Astrocyte (in vitro differentiated cells and primary cell): ENCODE measurements around the gene APBB1IP. TPM values are rescaled to one million over a fixed set of nuclear protein-coding genes. Genes with fewer than 3 reads are reported as not detected.
"Not testable (repeated sequence)": the region's sequence is repeated elsewhere in the genome, so short reads cannot be mapped to it uniquely, and the experiment has no call there.

Experiments
- DNase-seq: peaks from one replicate; pipeline ENCODE4 v3.0.0-alpha.2; 2010; ENCODE audit warnings: low read depth
- FAIRE-seq: peaks from 2 replicates; lab custom pipeline; 2011; peaks lifted over from hg19 to GRCh38; lab: Jason Lieb, UNC
- H2AFZ ChIP-seq: 2 replicates; pipeline ENCODE4 v1.6.0; 2012; ENCODE audit warnings: low read depth, low read length, inconsistent platforms
- H3K27ac ChIP-seq: 2 replicates; pipeline ENCODE4 v1.5.1; 2011; ENCODE audit warnings: low read depth, low read length, inconsistent platforms
- H3K27me3 ChIP-seq: 2 replicates; pipeline ENCODE4 v1.6.0; 2011; ENCODE audit warnings: low read length, inconsistent platforms; ENCODE audit not compliant: insufficient read depth
- H3K36me3 ChIP-seq: 2 replicates; pipeline ENCODE4 v1.5.1; 2011; ENCODE audit warnings: low read length, inconsistent platforms; ENCODE audit not compliant: insufficient read depth
- H3K4me1 ChIP-seq: 2 replicates; pipeline ENCODE4 v1.5.1; 2011; ENCODE audit warnings: low read length, inconsistent platforms; ENCODE audit not compliant: insufficient read depth
- H3K4me2 ChIP-seq: 2 replicates; pipeline ENCODE4 v1.6.0; 2012; ENCODE audit warnings: low read length, inconsistent platforms
- H3K4me3 ChIP-seq: 2 replicates; pipeline ENCODE4 v1.5.1; 2011; ENCODE audit warnings: low read depth, mild to moderate bottlenecking, low read length, inconsistent platforms; ENCODE audit not compliant: insufficient read depth
- H3K79me2 ChIP-seq: 2 replicates; pipeline ENCODE4 v1.6.0; 2012; ENCODE audit warnings: mild to moderate bottlenecking, low read length, inconsistent platforms; ENCODE audit not compliant: insufficient read depth
- H3K9ac ChIP-seq: 2 replicates; pipeline ENCODE4 v1.6.0; 2012; ENCODE audit warnings: mild to moderate bottlenecking, low read length, inconsistent platforms
- H3K9me3 ChIP-seq: 2 replicates; pipeline ENCODE4 v1.5.1; 2012; ENCODE audit warnings: low read depth, mild to moderate bottlenecking, low read length, inconsistent platforms; ENCODE audit not compliant: insufficient read depth
- H4K20me1 ChIP-seq: 2 replicates; pipeline ENCODE4 v1.6.0; 2012; ENCODE audit warnings: low read length, inconsistent platforms; ENCODE audit not compliant: insufficient read depth
- H3K27ac Mint-ChIP-seq: one replicate; pipeline ENCODE4 v1.8.0; 2021; ENCODE audit warnings: mild to moderate bottlenecking, mixed read lengths; ENCODE audit not compliant: unreplicated experiment
- H3K27me3 Mint-ChIP-seq: one replicate; pipeline ENCODE4 v1.8.0; 2021; ENCODE audit warnings: low read depth, mixed read lengths; ENCODE audit not compliant: unreplicated experiment
- H3K36me3 Mint-ChIP-seq: one replicate; pipeline ENCODE4 v1.8.0; 2021; ENCODE audit warnings: low read depth, mixed read lengths; ENCODE audit not compliant: unreplicated experiment
- H3K4me1 Mint-ChIP-seq: one replicate; pipeline ENCODE4 v1.8.0; 2021; ENCODE audit warnings: low read depth, mixed read lengths; ENCODE audit not compliant: unreplicated experiment
- H3K4me3 Mint-ChIP-seq: one replicate; pipeline ENCODE4 v1.8.0; 2021; ENCODE audit warnings: mild to moderate bottlenecking, moderate library complexity, mixed read lengths; ENCODE audit not compliant: unreplicated experiment
- H3K9me3 Mint-ChIP-seq: one replicate; pipeline ENCODE4 v1.8.0; 2021; ENCODE audit warnings: mild to moderate bottlenecking, mixed read lengths; ENCODE audit not compliant: unreplicated experiment
- EZH2 ChIP-seq: IDR thresholded peaks from 2 replicates; pipeline ENCODE4 v1.6.1; 2012; ENCODE audit warnings: mild to moderate bottlenecking, low read length, inconsistent platforms; ENCODE audit not compliant: insufficient read depth
- total RNA-seq: library from RNA; stranded (reverse); gene quantifications from 2 replicates; pipeline ENCODE4 v1.2.1, GENCODE V29; 2021
- TF ChIP-seq, protein P1 (sequence below): IDR thresholded peaks from 2 replicates; pipeline ENCODE4 v1.5.1; 2011; ENCODE audit warnings: low read depth, mild to moderate bottlenecking, inconsistent platforms, low read length, moderate library complexity; ENCODE audit not compliant: insufficient read depth

Gene APBB1IP
- total RNA-seq, 1 donor from 2014 or later: 0.23 TPM

DNA sequence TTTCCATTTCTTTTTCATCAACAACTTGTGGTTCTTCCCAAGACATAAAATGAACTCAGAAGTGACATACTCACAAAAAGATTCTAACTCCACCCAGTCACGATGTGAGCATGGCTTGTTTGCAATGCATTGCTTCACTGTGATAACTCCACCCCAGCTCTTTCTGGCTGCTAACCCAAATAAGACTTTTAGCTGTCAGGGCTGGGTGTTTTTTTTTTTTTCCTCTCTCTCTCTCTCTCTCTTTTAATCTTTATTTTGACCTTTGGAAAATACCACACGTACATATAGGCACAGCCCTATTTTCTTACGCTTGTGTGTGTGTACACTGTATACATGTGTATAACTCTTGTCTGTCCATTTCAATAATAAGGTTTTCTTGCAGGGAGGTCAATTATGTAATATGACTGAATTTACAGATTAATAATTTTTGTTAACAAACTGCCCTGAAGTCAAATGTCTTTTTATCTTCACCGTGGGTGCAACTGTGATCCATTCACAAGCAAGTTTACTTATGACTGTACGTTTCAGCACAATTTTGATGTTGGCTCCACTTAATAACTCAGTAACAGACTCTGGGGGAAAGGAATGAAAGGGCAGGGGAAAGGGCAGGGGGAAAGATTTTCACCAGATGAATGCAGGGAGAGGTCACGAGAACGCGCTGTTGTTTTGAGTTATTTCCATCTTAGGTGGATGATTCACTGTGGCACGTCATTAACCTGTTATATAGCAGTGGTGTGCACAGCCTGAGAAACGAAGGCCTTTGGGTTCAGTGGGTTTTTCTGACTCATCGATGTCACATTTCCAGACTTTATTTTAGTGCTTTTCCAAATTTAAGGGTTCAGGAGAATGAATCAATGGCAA lies 49.1 kb downstream of the APBB1IP start:
- Histone ChIP-seq H3K4me1 (peaks cover 28% of the 10 kb centered on the region), H3K4me3 (no peak overlapping the region), H3K27ac (peak overlapping the region; percentile 98), H3K9ac (peak overlapping the region; percentile 86), H4K20me1 (no peaks in the 10 kb centered on the region), H3K4me2 (peak overlapping the region; percentile 75), H3K27me3 (no peaks in the 10 kb centered on the region), H3K9me3 (no peaks in the 10 kb centered on the region), H3K79me2 (no peaks in the 10 kb centered on the region), H2AFZ (no peak overlapping the region), H3K36me3 (no peaks in the 10 kb centered on the region)
- TF ChIP-seq EZH2: no peak
- TF ChIP-seq, protein P1, sequence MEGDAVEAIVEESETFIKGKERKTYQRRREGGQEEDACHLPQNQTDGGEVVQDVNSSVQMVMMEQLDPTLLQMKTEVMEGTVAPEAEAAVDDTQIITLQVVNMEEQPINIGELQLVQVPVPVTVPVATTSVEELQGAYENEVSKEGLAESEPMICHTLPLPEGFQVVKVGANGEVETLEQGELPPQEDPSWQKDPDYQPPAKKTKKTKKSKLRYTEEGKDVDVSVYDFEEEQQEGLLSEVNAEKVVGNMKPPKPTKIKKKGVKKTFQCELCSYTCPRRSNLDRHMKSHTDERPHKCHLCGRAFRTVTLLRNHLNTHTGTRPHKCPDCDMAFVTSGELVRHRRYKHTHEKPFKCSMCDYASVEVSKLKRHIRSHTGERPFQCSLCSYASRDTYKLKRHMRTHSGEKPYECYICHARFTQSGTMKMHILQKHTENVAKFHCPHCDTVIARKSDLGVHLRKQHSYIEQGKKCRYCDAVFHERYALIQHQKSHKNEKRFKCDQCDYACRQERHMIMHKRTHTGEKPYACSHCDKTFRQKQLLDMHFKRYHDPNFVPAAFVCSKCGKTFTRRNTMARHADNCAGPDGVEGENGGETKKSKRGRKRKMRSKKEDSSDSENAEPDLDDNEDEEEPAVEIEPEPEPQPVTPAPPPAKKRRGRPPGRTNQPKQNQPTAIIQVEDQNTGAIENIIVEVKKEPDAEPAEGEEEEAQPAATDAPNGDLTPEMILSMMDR: no peak
- Mint-ChIP-seq H3K27me3 (no peaks in the 10 kb centered on the region), H3K36me3 (no peaks in the 10 kb centered on the region), H3K9me3 (no peaks in the 10 kb centered on the region), H3K4me3 (no peak overlapping the region), H3K27ac (peak overlapping the region; percentile 99), H3K4me1 (peaks cover 39% of the 10 kb centered on the region)
- peak; percentile 39 for FAIRE-seq
- peak; percentile 97 for DNase-seq

DNA sequence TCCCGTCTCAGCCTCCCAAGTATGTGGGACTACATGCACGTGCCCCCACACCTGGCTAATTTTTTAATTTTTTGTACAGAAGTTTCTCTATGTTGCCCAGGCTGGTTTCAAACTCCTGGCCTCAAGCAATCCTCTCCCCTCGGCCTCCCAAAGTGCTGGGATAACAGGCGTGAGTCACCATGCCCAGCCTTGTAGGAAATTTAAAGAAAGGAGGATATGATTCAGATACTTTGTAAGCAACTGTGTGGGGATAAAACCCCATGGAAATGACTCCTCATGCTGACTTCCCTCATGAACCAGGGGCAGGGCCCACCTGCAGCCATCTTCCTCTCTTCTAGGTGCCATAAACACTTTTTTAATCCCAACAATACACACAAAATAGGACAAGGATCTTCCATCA lies 50.2 kb downstream of the APBB1IP start:
- H3K9me3 ChIP-seq: no peaks in the 10 kb centered on the region
- Mint-ChIP-seq H3K36me3 (no peaks in the 10 kb centered on the region), H3K4me1 (peaks cover 36% of the 10 kb centered on the region), H3K4me3 (no peak overlapping the region), H3K9me3 (no peaks in the 10 kb centered on the region), H3K27ac (peak overlapping the region; percentile 48), H3K27me3 (no peaks in the 10 kb centered on the region)
- H3K4me1 ChIP-seq: peaks cover 28% of the 10 kb centered on the region
- no peaks in the 10 kb centered on the region for H3K27me3 ChIP-seq
- DNase-seq: peak; percentile 38
- H3K79me2 ChIP-seq: no peaks in the 10 kb centered on the region
- peak overlapping the region; percentile 41 for H3K9ac ChIP-seq
- no peak for FAIRE-seq
- H3K36me3 ChIP-seq: no peaks in the 10 kb centered on the region
- TF ChIP-seq, protein P1: no peak
- no peak for TF ChIP-seq EZH2
- no peak overlapping the region for H3K4me2 ChIP-seq
- H4K20me1 ChIP-seq: no peaks in the 10 kb centered on the region
- H2AFZ ChIP-seq: no peak overlapping the region
- no peak overlapping the region for H3K4me3 ChIP-seq
- H3K27ac ChIP-seq: peak overlapping the region; percentile 98

DNA sequence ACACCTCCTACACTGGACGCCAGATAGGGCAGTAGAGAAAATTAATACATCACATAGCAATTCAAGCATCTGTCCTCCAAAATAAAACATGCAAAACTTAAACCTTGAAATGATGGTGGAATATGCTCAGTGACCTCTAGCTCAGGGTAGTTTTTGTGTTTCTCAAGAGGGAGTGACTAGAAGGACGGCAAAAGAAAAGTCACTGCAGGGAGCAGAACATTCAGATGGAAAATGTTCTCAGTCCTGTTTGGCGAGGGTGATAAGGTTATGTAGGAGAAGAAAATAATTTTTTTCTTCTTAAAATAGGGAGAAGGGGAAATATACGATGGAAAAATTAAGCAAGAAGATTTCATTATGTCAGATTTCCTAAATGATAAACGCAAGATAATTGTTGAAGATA lies 50.9 kb downstream of the APBB1IP start:
- H3K27ac Mint-ChIP-seq: peak overlapping the region; percentile 48
- Histone ChIP-seq H3K9ac (no peak overlapping the region), H3K27ac (no peak overlapping the region), H3K9me3 (no peaks in the 10 kb centered on the region), H2AFZ (no peak overlapping the region), H3K4me3 (no peak overlapping the region), H3K4me1 (peaks cover 28% of the 10 kb centered on the region), H4K20me1 (no peaks in the 10 kb centered on the region), H3K36me3 (no peaks in the 10 kb centered on the region), H3K27me3 (no peaks in the 10 kb centered on the region), H3K4me2 (no peak overlapping the region), H3K79me2 (no peaks in the 10 kb centered on the region)
- H3K36me3 Mint-ChIP-seq: no peaks in the 10 kb centered on the region
- DNase-seq (no peak), FAIRE-seq (no peak)
- H3K27me3 Mint-ChIP-seq: no peaks in the 10 kb centered on the region
- TF ChIP-seq, protein P1: no peak
- TF ChIP-seq EZH2: no peak
- no peaks in the 10 kb centered on the region for H3K9me3 Mint-ChIP-seq
- H3K4me1 Mint-ChIP-seq: peaks cover 31% of the 10 kb centered on the region
- no peak overlapping the region for H3K4me3 Mint-ChIP-seq

DNA sequence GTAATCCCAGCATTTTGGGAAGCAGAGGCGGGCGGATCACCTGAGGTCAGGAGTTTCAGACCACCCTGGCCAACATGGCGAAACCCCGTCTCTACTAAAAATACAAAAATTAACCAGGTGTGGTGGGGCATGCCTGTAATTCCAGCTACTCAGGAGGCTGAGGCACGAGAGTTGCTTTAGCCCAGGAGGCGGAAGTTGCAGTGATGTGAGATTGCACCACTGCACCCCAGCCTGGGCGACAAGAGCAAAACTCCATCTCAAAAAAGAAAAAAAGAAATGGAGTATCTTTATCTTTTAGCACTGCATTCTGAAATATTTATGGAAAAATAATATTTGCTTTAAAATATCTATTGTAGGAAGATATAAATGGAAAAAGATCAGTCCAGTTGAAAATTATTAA lies 52.2 kb downstream of the APBB1IP start:
- not testable (repeated sequence) for H3K27me3 Mint-ChIP-seq, H3K36me3 Mint-ChIP-seq

More for the DNA sequence above, 52.2 kb downstream of the APBB1IP start:
- H3K27ac ChIP-seq, H3K27ac Mint-ChIP-seq, FAIRE-seq, H3K27me3 ChIP-seq, DNase-seq, H3K9ac ChIP-seq, H3K79me2 ChIP-seq, H3K36me3 ChIP-seq, H3K4me2 ChIP-seq, H3K9me3 ChIP-seq, H4K20me1 ChIP-seq, H3K4me3 ChIP-seq, H3K4me3 Mint-ChIP-seq, H2AFZ ChIP-seq, H3K9me3 Mint-ChIP-seq: not testable (repeated sequence)
- peaks cover 26% of the 10 kb centered on the region for H3K4me1 Mint-ChIP-seq
- H3K4me1 ChIP-seq: peaks cover 22% of the 10 kb centered on the region
